HG03045 (cell line): ENCODE results near the gene ZEB2.

ENCODE experiments used
- ATAC-seq: cut with Tn5 transposase; IDR thresholded peaks from one replicate; pipeline ENCODE4 v1.9.1; 2021; ENCODE audit warnings: mild to moderate bottlenecking, moderate library complexity; ENCODE audit not compliant: unreplicated experiment

Gene ZEB2

GRCh38 chr2:144496977-144497598, 22.8 kb downstream of the ZEB2 start:
- ATAC-seq: no peak

DNA sequence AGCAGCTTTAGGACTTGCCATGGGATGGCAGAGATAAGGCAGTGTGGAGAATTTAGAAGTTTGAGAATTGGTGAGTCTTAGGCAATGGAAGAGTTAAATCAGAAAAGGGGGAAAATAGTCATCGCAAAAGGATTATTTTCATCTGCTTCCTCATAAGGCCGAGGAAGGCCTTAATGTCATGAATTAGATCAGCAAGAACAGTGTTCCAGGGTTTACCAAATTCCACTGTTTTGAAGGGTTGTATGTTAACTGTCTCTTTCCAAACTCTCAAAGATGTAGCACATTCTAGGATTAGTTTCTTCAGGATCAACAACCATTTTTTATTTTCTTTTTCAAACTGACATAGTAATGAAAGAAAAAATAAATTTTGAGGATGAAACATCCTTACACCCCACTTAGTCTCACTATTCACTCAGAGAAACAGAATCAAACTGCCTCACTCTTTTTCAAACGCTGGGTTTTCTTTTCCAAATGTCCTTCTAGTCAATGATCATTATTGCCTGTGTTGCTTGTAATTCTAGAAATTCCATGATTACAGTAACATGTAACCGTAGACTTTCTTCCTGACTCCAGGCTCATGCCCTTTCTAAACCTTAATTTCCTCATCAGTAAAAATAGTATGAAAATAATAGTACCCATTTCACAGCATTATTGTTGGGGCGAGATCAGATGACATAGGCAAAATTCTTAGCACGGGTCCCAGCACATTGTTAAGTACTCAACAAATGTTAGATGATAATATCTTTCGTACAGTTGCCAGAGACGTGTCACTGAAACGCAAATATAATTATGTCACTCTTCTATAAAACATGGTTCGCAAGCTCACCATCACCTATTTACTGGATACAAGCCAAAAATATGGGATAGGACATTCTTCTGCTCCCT, 23.6 kb downstream of the ZEB2 start:
- no peak for ATAC-seq

DNA sequence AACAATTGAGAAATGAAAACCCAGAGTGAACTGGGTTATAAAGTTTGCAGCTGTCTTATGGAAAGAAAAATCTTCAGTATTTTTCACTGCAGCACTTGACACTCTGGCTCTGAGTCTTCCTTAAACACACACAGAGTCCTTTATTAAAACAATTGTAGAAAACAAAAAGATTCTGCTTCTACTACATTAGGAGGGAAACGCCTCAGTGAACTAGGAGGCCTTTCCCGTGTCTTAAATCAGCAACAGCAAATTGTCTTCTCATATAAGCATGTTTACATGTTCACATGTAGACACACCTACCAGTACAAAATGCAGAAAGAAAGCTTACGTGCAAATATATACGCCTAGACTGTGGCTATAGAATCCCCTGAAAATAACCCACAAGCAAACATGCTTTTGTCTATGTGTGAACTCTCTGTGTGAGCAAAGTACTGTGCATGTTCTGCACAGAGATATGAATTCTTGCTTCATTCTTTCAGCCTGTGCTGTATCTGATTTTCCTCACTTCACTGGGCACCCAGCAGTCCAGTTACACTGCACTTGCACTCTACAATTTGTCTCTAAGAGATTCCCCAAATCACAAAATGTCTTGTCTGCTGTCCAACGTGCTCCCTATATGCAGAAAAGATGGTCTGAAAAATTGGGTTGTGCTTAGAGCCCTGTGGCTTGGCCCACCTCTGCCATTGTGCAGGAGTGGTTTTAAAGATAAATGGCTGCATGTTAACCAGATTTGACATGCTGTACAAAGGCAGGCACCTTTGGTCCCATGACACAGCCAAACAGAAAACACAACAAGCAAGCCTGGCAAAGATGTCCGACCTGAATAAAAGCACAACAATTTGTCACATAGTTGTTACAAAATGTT, 24.5 kb downstream of the ZEB2 start:
- no peak for ATAC-seq

- no peak for ATAC-seq
Measured at GRCh38 chr2:144493027-144493809, 26.7 kb downstream of the ZEB2 start.

DNA sequence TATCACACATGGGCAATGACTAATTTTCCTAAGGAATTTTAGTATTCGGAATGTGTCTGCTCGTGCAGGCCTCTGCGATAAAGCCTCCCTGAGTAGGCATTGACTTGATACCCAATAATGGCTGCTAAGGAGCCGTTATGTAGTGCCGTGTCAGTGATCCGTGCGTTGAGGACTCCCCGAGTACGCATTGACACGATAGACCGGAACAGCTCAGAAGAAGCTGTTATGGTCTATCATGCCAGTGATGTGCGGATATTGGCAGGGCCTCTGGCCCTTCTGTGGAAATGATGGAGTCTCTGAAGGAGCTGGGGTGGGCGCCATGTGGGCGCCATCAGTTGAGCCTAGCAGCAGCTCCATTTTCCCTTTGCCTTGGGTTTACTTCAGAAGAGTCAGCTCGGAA, 29.1 kb downstream of the ZEB2 start:
- no peak for ATAC-seq

- ATAC-seq: no peak
Measured at GRCh38 chr2:144490017-144490416, 29.9 kb downstream of the ZEB2 start.

- ATAC-seq: no peak
Measured at GRCh38 chr2:144489315-144489916, 30.5 kb downstream of the ZEB2 start.

DNA sequence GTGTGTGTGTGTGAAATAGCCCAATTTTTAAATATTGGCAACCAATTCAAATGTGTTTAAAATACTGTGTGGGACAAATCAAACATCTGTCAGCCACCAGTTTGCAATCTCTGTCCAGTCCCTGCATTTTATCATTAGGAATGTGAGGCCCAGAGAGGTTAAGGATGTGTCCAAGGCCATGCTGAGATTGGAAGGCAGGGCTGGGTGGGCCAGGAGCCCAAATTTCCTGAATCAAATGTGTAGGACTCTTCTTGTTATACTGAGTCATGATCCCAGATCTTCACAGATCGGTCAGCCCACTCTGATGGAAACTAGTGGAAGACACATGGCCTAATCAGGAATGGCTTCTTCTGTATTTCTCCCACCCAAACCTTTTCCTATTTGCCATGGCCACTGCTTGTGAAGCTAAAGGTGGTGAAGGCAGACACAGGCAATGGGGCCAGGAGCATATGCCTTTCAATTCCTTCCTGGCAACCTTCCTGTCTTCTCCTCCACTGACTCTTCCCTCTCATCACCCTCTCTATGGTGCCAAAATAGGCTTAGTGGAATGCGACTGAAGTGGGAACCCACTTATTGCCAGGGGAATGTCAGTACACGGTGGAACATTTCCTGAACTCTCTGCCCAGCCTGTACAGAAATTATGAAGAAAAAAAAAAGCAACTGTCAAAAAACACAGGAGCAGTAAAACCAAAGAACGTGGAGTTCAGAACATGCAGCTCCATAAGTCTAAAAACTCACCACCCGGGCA, 35.5 kb downstream of the ZEB2 start:
- no peak for ATAC-seq

GRCh38 chr2:144481666-144482065, 38.3 kb downstream of the ZEB2 start:
- ATAC-seq: no peak

GRCh38 chr2:144481109-144481508, 38.8 kb downstream of the ZEB2 start:
- ATAC-seq: no peak

DNA sequence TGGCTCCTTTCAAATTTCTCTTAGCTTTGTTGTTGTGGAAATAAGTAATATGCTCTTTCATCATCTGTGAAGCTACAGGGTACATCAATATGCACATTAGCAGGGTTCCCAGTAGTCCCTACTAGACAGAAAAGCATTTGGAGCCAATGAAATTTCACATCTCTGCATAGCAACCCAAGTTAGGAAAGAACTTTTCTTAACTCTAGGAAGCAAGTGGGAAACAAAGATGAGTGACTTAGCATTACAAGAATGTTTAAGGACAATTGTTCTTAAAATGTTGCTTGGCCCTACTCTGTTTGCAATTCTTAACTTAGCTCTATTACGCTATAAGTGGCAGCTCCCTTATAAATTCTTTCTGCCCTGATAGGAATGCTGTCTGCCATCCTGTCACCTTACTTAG, 39.6 kb downstream of the ZEB2 start:
- no peak for ATAC-seq

GRCh38 chr2:144479659-144480058, 40.3 kb downstream of the ZEB2 start:
- ATAC-seq: no peak

GRCh38 chr2:144479138-144479537, 40.8 kb downstream of the ZEB2 start:
- ATAC-seq: no peak

GRCh38 chr2:144477957-144478311, 42.0 kb downstream of the ZEB2 start:
- ATAC-seq: no peak

DNA sequence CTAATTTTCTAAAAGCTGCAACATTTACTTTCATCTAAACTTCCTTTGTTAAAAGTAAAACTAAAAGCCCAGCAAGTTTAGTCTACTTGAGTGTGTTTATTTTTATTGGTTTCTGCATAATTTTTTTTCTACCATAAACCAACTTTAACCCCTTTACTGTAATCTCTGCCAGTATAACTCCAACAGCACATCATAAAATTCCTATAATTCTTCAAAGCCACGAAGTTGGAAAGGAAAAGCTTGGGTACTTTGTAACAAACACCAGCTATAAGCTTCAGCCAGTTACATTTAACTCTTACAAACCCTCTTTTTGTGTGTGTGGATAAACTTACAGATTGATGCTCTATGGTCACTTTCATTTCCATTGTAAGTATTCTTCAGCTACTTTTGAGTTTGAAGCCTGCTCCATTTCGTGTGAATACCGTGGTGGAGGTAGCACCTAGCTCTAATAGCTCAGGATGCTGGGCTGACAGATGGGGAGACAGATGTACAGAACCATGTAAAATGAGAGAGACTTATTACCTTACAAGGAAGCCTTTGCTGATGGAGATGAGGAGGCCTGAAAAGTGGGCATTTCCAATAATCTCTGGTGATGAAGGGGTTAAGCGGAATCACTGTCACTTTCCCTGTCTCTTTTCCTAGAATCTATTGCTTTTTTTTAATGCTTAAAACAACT, 42.5 kb downstream of the ZEB2 start:
- no peak for ATAC-seq

- ATAC-seq: no peak
Measured at GRCh38 chr2:144476682-144477081, 43.2 kb downstream of the ZEB2 start.

DNA sequence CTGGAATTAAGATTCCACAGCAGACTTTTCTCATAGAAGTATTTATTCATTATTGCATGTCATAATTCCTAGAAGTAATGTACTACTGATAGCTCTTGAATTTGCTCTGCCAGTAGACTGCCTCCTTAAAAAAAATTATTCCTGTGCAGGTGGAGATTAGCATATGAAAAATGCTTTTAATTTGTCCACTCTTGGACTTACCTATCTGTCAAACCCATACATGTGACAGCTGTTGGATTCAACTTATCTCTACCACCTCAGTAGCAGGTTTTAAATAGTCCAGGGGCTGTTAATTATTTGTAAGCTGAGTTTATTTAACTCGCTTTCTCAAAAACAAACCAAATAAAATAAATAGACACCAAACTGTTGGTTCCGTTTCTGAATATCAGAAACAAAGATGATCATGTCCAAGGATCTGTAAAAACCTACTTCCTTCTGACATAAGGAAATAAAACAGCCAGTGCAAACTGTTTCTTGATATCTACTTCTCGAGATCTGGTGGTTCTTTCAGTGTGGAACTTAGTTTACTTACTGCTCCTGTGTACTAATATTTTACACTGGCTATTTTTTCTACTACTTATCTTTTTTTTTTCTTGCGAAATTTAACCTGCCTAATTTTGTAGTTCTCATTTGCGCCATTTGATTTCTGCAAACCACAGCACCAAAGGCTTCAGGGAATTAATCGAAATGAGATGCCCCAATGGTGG, 44.2 kb downstream of the ZEB2 start:
- no peak for ATAC-seq

- ATAC-seq: no peak
Measured at GRCh38 chr2:144475044-144475443, 44.9 kb downstream of the ZEB2 start.

- ATAC-seq: no peak
Measured at GRCh38 chr2:144474017-144474416, 45.9 kb downstream of the ZEB2 start.
